ENCODE results near the gene EPHX1.

- no peak for TF ChIP-seq CTCF (IDR thresholded peaks at IDR 0.05)
- no peak for TF ChIP-seq POLR2A (IDR thresholded peaks at IDR 0.05)
Observed at GRCh38 chr1:225874431-225874830, 64.5 kb downstream of the EPHX1 start.
